ENCODE results near the gene SLC5A6. TPM values are rescaled to one million over a fixed set of nuclear protein-coding genes. Genes with fewer than 3 reads are reported as not detected.
A peak's percentile ranks its signal among the peaks of the same experiment; 100 is the strongest.

Gene SLC5A6
- polyA plus RNA-seq, 3 donors, result 8.1 to 21.7 (median 10.2) TPM

DNA sequence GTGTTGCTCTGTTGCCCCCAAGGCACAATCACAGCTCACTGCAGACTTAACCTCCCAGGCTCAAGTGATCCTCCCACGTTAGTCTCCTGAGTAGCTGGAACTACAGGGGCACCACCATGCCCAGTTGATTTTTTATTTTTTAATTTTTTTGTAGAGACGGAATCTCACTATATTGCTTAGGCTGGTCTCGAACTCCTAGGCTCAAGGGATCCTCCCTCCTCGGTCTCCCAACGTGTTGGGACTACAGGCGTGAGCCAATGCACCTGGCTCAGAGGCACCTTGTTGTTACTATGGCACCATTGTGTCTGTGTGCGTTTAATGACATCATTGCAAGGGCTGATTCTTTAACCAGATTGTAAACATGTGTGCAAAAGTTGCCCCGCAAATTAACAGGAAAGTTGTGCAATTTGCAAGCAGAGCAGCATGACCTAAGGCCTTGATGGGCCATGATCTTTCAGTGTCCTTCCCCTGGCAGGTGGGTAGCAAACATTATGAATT is 40.7 kb downstream of the SLC5A6 start:
- no peak for DNase-seq
- Histone ChIP-seq H3K27me3 (ENCODE audit: control insufficient read depth in 2 of 2, insufficient read depth in 2 of 2, low read length in 2 of 2) (no peaks in the 10 kb centered on the region), H3K4me1 (ENCODE audit: control insufficient read depth in 1 of 2, insufficient read depth in 2 of 2, low read length in 2 of 2) (peaks cover 5 to 11% of the 10 kb centered on the region in 2 donors), H3K4me2 (replicated peaks; ENCODE audit: extremely low read depth, low read length, poor library complexity, severe bottlenecking) (no peak overlapping the region), H2AFZ (ENCODE audit: insufficient read depth, low read depth, low read length, poor library complexity, severe bottlenecking) (no peak overlapping the region), H3K9me3 (replicated peaks in 1 of 2; ENCODE audit: control insufficient read depth in 1 of 2, insufficient read depth in 1 of 2, low read length in 2 of 2) (no peaks in the 10 kb centered on the region), H3K4me3 (replicated peaks in 1 of 3; ENCODE audit: low read depth in 2 of 3, low read length in 3 of 3) (no peak overlapping the region), H3K9ac (ENCODE audit: insufficient read depth, low read length, poor library complexity, severe bottlenecking) (no peak overlapping the region), H3K79me2 (ENCODE audit: insufficient read depth, low read length) (no peaks in the 10 kb centered on the region), H3K27ac (ENCODE audit: low read depth in 1 of 2, low read length in 2 of 2) (no peak overlapping the region), H3K36me3 (replicated peaks in 1 of 2; ENCODE audit: control insufficient read depth in 1 of 2, insufficient read depth in 2 of 2, low read length in 2 of 2) (no peaks in the 10 kb centered on the region), H4K20me1 (ENCODE audit: insufficient read depth, low read length) (no peaks in the 10 kb centered on the region)
- WGBS (ENCODE audit: insufficient coverage), result 83% methylated on average over 7 of the region's 8 CpGs
- no peak overlapping the region for H3K4me3 Mint-ChIP-seq
- H3K4me1 Mint-ChIP-seq, result peaks cover 7% of the 10 kb centered on the region
- H3K27ac Mint-ChIP-seq, result no peak overlapping the region
- H3K27me3 Mint-ChIP-seq (ENCODE audit: low read depth in 3 of 3), result peaks cover 9 to 20% (median 14%) of the 10 kb centered on the region in 3 donors
- intact Hi-C loops (cut with micrococcal nuclease), result no loop called here
- no peaks in the 10 kb centered on the region for H3K36me3 Mint-ChIP-seq
- TF ChIP-seq, protein P1, sequence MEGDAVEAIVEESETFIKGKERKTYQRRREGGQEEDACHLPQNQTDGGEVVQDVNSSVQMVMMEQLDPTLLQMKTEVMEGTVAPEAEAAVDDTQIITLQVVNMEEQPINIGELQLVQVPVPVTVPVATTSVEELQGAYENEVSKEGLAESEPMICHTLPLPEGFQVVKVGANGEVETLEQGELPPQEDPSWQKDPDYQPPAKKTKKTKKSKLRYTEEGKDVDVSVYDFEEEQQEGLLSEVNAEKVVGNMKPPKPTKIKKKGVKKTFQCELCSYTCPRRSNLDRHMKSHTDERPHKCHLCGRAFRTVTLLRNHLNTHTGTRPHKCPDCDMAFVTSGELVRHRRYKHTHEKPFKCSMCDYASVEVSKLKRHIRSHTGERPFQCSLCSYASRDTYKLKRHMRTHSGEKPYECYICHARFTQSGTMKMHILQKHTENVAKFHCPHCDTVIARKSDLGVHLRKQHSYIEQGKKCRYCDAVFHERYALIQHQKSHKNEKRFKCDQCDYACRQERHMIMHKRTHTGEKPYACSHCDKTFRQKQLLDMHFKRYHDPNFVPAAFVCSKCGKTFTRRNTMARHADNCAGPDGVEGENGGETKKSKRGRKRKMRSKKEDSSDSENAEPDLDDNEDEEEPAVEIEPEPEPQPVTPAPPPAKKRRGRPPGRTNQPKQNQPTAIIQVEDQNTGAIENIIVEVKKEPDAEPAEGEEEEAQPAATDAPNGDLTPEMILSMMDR (IDR thresholded peaks at IDR 0.05), result no peak
- H3K9me3 Mint-ChIP-seq, result no peaks in the 10 kb centered on the region

DNA sequence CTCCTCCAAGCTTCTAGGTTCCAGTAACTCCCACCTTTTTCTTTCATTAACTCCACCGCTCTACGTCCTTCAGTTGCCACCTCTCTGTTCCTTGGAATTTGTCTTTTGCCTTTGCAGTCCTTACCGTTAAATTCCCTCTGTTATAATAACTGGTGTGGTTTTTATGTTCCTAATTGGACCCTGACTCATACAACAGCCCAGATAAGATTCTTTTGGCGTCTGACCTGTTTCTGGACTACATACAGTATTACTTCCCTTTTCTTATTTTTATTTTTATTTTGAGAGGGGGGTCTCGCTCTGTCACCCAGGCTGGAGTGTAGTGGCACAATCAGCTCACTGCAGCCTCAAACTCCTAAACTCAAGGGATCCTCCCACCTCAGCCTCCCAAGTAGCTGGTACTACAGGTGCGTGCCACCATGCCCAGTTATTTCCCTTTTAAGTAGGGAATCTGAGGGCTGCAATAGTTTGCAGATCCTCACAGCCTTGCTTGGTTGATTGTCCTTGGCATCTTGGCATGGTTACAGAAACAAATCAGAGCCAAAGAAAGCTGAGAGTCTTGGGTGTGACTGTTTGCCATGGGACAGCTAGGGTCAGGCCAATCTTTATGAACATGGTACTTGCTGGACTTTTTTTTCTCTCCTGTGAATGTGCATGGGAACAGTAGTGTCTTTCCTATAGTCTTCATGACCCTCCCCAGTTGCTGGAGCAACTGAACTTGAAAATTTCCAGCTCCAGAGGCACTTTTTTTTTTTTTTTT is 41.3 kb downstream of the SLC5A6 start:
- H3K27ac Mint-ChIP-seq, result peak overlapping the region in 1 of 7 donors; percentile 0
- intact Hi-C loops (cut with micrococcal nuclease), result no loop called here
- no peak for DNase-seq
- WGBS (ENCODE audit: insufficient coverage), result no CpG with 5 or more reads among the region's 6 CpGs
- no peak overlapping the region for H3K27ac ChIP-seq (ENCODE audit: low read depth in 1 of 2, low read length in 2 of 2)
- no peaks in the 10 kb centered on the region for H3K36me3 ChIP-seq (replicated peaks in 1 of 2; ENCODE audit: control insufficient read depth in 1 of 2, insufficient read depth in 2 of 2, low read length in 2 of 2)
- peaks cover 9 to 18% (median 14%) of the 10 kb centered on the region in 3 donors for H3K27me3 Mint-ChIP-seq (ENCODE audit: low read depth in 3 of 3)
- peak overlapping the region; percentile 57 for H3K4me2 ChIP-seq (replicated peaks; ENCODE audit: extremely low read depth, low read length, poor library complexity, severe bottlenecking)
- peaks cover 5 to 11% of the 10 kb centered on the region in 2 donors for H3K4me1 ChIP-seq (ENCODE audit: control insufficient read depth in 1 of 2, insufficient read depth in 2 of 2, low read length in 2 of 2)
- H3K79me2 ChIP-seq (ENCODE audit: insufficient read depth, low read length), result no peaks in the 10 kb centered on the region
- TF ChIP-seq, protein P1 (IDR thresholded peaks at IDR 0.05), result no peak
- no peaks in the 10 kb centered on the region for H3K9me3 Mint-ChIP-seq
- H3K27me3 ChIP-seq (ENCODE audit: control insufficient read depth in 2 of 2, insufficient read depth in 2 of 2, low read length in 2 of 2), result no peaks in the 10 kb centered on the region
- H3K4me1 Mint-ChIP-seq, result peaks cover 7% of the 10 kb centered on the region
- no peaks in the 10 kb centered on the region for H3K9me3 ChIP-seq (replicated peaks in 1 of 2; ENCODE audit: control insufficient read depth in 1 of 2, insufficient read depth in 1 of 2, low read length in 2 of 2)
- H4K20me1 ChIP-seq (ENCODE audit: insufficient read depth, low read length), result no peaks in the 10 kb centered on the region
- peak overlapping the region in 1 of 2 donors; percentile 81 for H3K4me3 Mint-ChIP-seq
- peak overlapping the region; percentile 61 for H2AFZ ChIP-seq (ENCODE audit: insufficient read depth, low read depth, low read length, poor library complexity, severe bottlenecking)
- no peak overlapping the region for H3K9ac ChIP-seq (ENCODE audit: insufficient read depth, low read length, poor library complexity, severe bottlenecking)
- H3K36me3 Mint-ChIP-seq, result no peaks in the 10 kb centered on the region
- no peak overlapping the region for H3K4me3 ChIP-seq (replicated peaks in 1 of 3; ENCODE audit: low read depth in 2 of 3, low read length in 3 of 3)

Data from CD14-positive monocyte (primary cell).